Adrenal gland (tissue), 12 donors: Measurements from ENCODE around the gene ANKIB1. TPM values are rescaled to one million over a fixed set of nuclear protein-coding genes. Genes with fewer than 3 reads are reported as not detected.
"Not testable (repeated sequence)": the region's sequence is repeated elsewhere in the genome, so short reads cannot be mapped to it uniquely, and the experiment has no call there.

Experiments
- DNase-seq, 7 donors: peaks; one replicate each; pipeline ENCODE4 v3.0.0-alpha.2; 2019 to 2020
- H3K27ac ChIP-seq, 5 donors: fragments of 200-600 bp; sonication (generic) in 4 of 5; 1 replicate in 3 of 5; 2 replicates in 2 of 5; pipeline versions ENCODE4 v1.5.1 to v1.8.0; 2016 to 2020; ENCODE audit warnings: mild to moderate bottlenecking in 1 of 5
- H3K27me3 ChIP-seq: fragments of 200-600 bp; 2 replicates; pipeline ENCODE4 v1.8.0; 2021
- H3K36me3 ChIP-seq, 2 donors: fragments of 200-600 bp; replicated peaks in 1 of 2; 1 replicate in 1 of 2; 2 replicates in 1 of 2; pipeline versions ENCODE4 v1.5.1 to v1.8.0; 2018 to 2022
- H3K4me1 ChIP-seq, 2 donors: fragments of 200-600 bp; replicated peaks in 1 of 2; 1 replicate in 1 of 2; 2 replicates in 1 of 2; pipeline versions ENCODE4 v1.5.1 to v1.8.0; 2018 to 2021
- H3K4me3 ChIP-seq, 4 donors: fragments of 200-600 bp; sonication (generic) in 3 of 4; one replicate each; pipeline ENCODE4 v1.5.1; 2016 to 2018
- H3K9me3 ChIP-seq, 3 donors: fragments of 200-600 bp; sonication (generic) in 1 of 3; replicated peaks in 1 of 3; 1 replicate in 2 of 3; 2 replicates in 1 of 3; pipeline versions ENCODE4 v1.5.1 to v1.8.0; 2016 to 2021
- CTCF ChIP-seq, 6 experiments: fragments of 450-650 bp in 4 of 6; fragments of 200-600 bp in 2 of 6; sonication (generic) in 1 of 6; IDR thresholded peaks; 1 replicate in 5 of 6; 2 replicates in 1 of 6; pipeline versions ENCODE4 v1.5.1 to v1.8.0; 2016 to 2021; ENCODE audit warnings: antibody characterized with exemption in 6 of 6, mild to moderate bottlenecking in 2 of 6, moderate library complexity in 1 of 6
- POLR2A ChIP-seq, 2 donors: fragments of 450-650 bp; IDR thresholded peaks; one replicate each; pipeline ENCODE4 v1.6.1; 2017; ENCODE audit warnings: antibody characterized with exemption in 2 of 2, mild to moderate bottlenecking in 2 of 2, moderate library complexity in 1 of 2
- WGBS, 4 donors: extraction: QIAGEN DNeasy Blood & Tissue Kit in 2 of 4; methylation state at CpG; one replicate each; pipeline versions ENCODE4 v1.1.5 to v1.1.7; 2013 to 2017; 5-methylcytosine and 5-hydroxymethylcytosine counted together
- intact Hi-C, 2 donors: fragments of 100-400 bp; cut with DNase I; formaldehyde crosslinking; loops; one replicate each; pipeline versions ENCODE4 v1.14.1 to v1.15.0; 2022 to 2023
- polyA plus RNA-seq, 3 donors: library from polyadenylated mRNA; stranded (reverse); fragments of 200-250 nt in 2 of 3; fragments of 350-450 nt in 1 of 3; fragmentation: Illumina TruSeq in 1 of 3; extraction: RNeasy Lipid Tissue Mini Kit (QIAGEN cat#74804) in 1 of 3; gene quantifications; one replicate each; pipeline ENCODE4 v1.2.3, GENCODE V29; 2013 to 2014
- total RNA-seq, 9 donors: library from RNA; depleted of rRNA in 4 of 9; stranded (reverse); fragments of >200 nt in 4 of 9; fragments of 120-200 nt in 1 of 9; fragmentation: NEBNext Ultra II Directional in 1 of 9; extraction: Animal tissue kit (Norgen Biotek cat#: 25700) in 1 of 9; gene quantifications; one replicate each; pipeline versions ENCODE4 v1.1.0 to v1.2.4, GENCODE V29; 2013 to 2023
- donor health status: healthy with polysubstance abuse.
- donor health status: Bipolar disorder and iron deficiency.
- donor health status: DM: yes; HTN: yes; CAD: no.
- donor health status: DM: no; HTN: no; CAD: no.
- donor health status: DM: no; HTN: no; CAD: no.
- donor health status: DM: yes; HTN: yes; CAD: no.

The ANKIB1 gene
- total and polyA plus RNA-seq, 12 donors, result 10.3 to 57.0 (median 42.9) TPM

- intact Hi-C loops, result no loop called here
- Histone ChIP-seq H3K27ac (no peak overlapping the region), H3K4me1 (no peaks in the 10 kb centered on the region), H3K27me3 (no peaks in the 10 kb centered on the region), H3K9me3 (no peaks in the 10 kb centered on the region), H3K36me3 (peaks cover 0 to 28% of the 10 kb centered on the region in 2 donors), H3K4me3 (no peak overlapping the region)
- DNase-seq, result no peak
- WGBS, 4 donors, result 93 to 97% (median 96%) methylated on average over 2 of the region's 2 CpGs
- TF ChIP-seq POLR2A (IDR thresholded peaks at IDR 0.05), result no peak
- TF ChIP-seq CTCF (IDR thresholded peaks at IDR 0.05), result no peak
Observed at GRCh38 chr7:92400013-92400412, 154.2 kb downstream of the ANKIB1 start.

GRCh38 chr7:92402920-92403759 lies 157.4 kb downstream of the ANKIB1 start:
- TF ChIP-seq POLR2A (IDR thresholded peaks at IDR 0.05), result no peak
- 74 to 80% (median 79%) methylated on average over 4 of the region's 4 CpGs for WGBS, 4 donors
- Histone ChIP-seq H3K9me3 (no peaks in the 10 kb centered on the region), H3K4me3 (no peak overlapping the region), H3K36me3 (peaks cover 0 to 15% of the 10 kb centered on the region in 2 donors), H3K27me3 (no peaks in the 10 kb centered on the region), H3K4me1 (no peaks in the 10 kb centered on the region), H3K27ac (no peak overlapping the region)
- intact Hi-C loops, result no loop called here
- DNase-seq, result no peak

GRCh38 chr7:92403760-92404074 lies 157.9 kb downstream of the ANKIB1 start:
- no peak for DNase-seq
- intact Hi-C loops, result no loop called here
- TF ChIP-seq POLR2A (IDR thresholded peaks at IDR 0.05) (no peak), CTCF (IDR thresholded peaks at IDR 0.05) (no peak)
- Histone ChIP-seq H3K27ac (no peak overlapping the region), H3K27me3 (no peaks in the 10 kb centered on the region), H3K36me3 (peaks cover 0 to 10% of the 10 kb centered on the region in 2 donors), H3K9me3 (no peaks in the 10 kb centered on the region), H3K4me3 (no peak overlapping the region), H3K4me1 (no peaks in the 10 kb centered on the region)
- 91 to 93% (median 93%) methylated on average over 6 of the region's 6 CpGs for WGBS, 4 donors

GRCh38 chr7:92404170-92404614 lies 158.4 kb downstream of the ANKIB1 start:
- Histone ChIP-seq H3K9me3 (no peaks in the 10 kb centered on the region), H3K27me3 (no peaks in the 10 kb centered on the region), H3K4me1 (no peaks in the 10 kb centered on the region), H3K36me3 (peaks cover 0 to 6% of the 10 kb centered on the region in 2 donors), H3K4me3 (no peak overlapping the region), H3K27ac (no peak overlapping the region)
- WGBS, 4 donors, result 77 to 87% (median 78%) methylated on average over 5 to 6 of the region's 6 CpGs
- DNase-seq, result no peak
- intact Hi-C loops, result no loop called here
- TF ChIP-seq POLR2A (IDR thresholded peaks at IDR 0.05), result no peak

- Histone ChIP-seq H3K9me3 (no peaks in the 10 kb centered on the region), H3K4me1 (no peaks in the 10 kb centered on the region), H3K4me3 (no peak overlapping the region), H3K27ac (no peak overlapping the region), H3K27me3 (no peaks in the 10 kb centered on the region), H3K36me3 (no peaks in the 10 kb centered on the region)
- DNase-seq, result no peak
- intact Hi-C loops, result no loop called here
- no peak for TF ChIP-seq POLR2A (IDR thresholded peaks at IDR 0.05)
- no peak for TF ChIP-seq CTCF (IDR thresholded peaks at IDR 0.05)
- WGBS, 4 donors, result 91 to 100% (median 97%) methylated on average over 1 of the region's 1 CpG
Observed at GRCh38 chr7:92409357-92409756, 163.6 kb downstream of the ANKIB1 start.

GRCh38 chr7:92410162-92410561 lies 164.4 kb downstream of the ANKIB1 start:
- H3K36me3 ChIP-seq, H3K4me3 ChIP-seq, H3K9me3 ChIP-seq, DNase-seq, H3K27me3 ChIP-seq, intact Hi-C loops, H3K4me1 ChIP-seq, H3K27ac ChIP-seq: not testable (repeated sequence)
- 76 to 93% (median 91%) methylated on average over 6 of the region's 6 CpGs for WGBS, 4 donors
